Measurements from ENCODE around the gene SULT1C3. TPM values are rescaled to one million over a fixed set of nuclear protein-coding genes. Genes with fewer than 3 reads are reported as not detected.

SULT1C3 gene
- polyA plus RNA-seq, 1 donor (not counting 4 experiments of a cell fraction or from before 2014, with no cell fraction given) = not detected

- Histone ChIP-seq H4K20me1 (ENCODE audit: control insufficient read depth, extremely low read depth, insufficient read depth, low read length) (no peaks in the 10 kb centered on the region), H3K4me1 (ENCODE audit: control insufficient read depth, extremely low read depth, insufficient read depth, low read length) (no peaks in the 10 kb centered on the region), H3K27me3 (ENCODE audit: control insufficient read depth, extremely low read depth, insufficient read depth, low read length) (no peaks in the 10 kb centered on the region), H2AFZ (ENCODE audit: control insufficient read depth, low read length) (no peak overlapping the region), H3K9me3 (ENCODE audit: control insufficient read depth, low read depth, low read length) (no peaks in the 10 kb centered on the region), H3K4me2 (ENCODE audit: control insufficient read depth, extremely low read depth, insufficient read depth, low read depth, low read length) (no peak overlapping the region), H3K36me3 (ENCODE audit: control insufficient read depth in 2 of 2, extremely low read depth in 1 of 2, insufficient read depth in 2 of 2, low read length in 2 of 2) (no peaks in the 10 kb centered on the region), H3K9me1 (ENCODE audit: control insufficient read depth, extremely low read depth, insufficient read depth, low read length) (no peaks in the 10 kb centered on the region), H3K27ac (ENCODE audit: control insufficient read depth, insufficient read depth, low read length) (no peak overlapping the region), H3K4me3 (ENCODE audit: control insufficient read depth in 2 of 3, extremely low read depth in 1 of 3, insufficient read depth in 2 of 3, low read depth in 1 of 3, low read length in 3 of 3) (no peak overlapping the region), H3K79me2 (ENCODE audit: control insufficient read depth, insufficient read depth, low read length) (no peaks in the 10 kb centered on the region), H3K9ac (ENCODE audit: control insufficient read depth, extremely low read depth, insufficient read depth, low read length) (no peak overlapping the region)
- DNase-seq (ENCODE audit: low read depth, low spot score) = no peak
- dilution Hi-C loops (cut with MboI; ENCODE audit: extremely low pct_ligation_motif_present, low sequenced_read_pairs) = no loop called here
- FAIRE-seq = no peak
- no peak for TF ChIP-seq CTCF (optimal IDR thresholded peaks at IDR 0.05 in 1 of 3, IDR thresholded peaks at IDR 0.05 in 1 of 3, conservative IDR thresholded peaks at IDR 0.05 in 1 of 3; ENCODE audit: extremely low read depth in 1 of 3, insufficient read depth in 2 of 3, low read length in 3 of 3)
- TF ChIP-seq EZH2 (IDR thresholded peaks at IDR 0.05; ENCODE audit: low read length) = no peak
Measured at GRCh38 chr2:108229875-108230274, 9.9 kb upstream of the SULT1C3 start.

- Histone ChIP-seq H3K36me3 (ENCODE audit: control insufficient read depth in 2 of 2, extremely low read depth in 1 of 2, insufficient read depth in 2 of 2, low read length in 2 of 2) (no peaks in the 10 kb centered on the region), H3K4me1 (ENCODE audit: control insufficient read depth, extremely low read depth, insufficient read depth, low read length) (peaks cover 3% of the 10 kb centered on the region), H4K20me1 (ENCODE audit: control insufficient read depth, extremely low read depth, insufficient read depth, low read length) (no peaks in the 10 kb centered on the region), H3K4me2 (ENCODE audit: control insufficient read depth, extremely low read depth, insufficient read depth, low read depth, low read length) (no peak overlapping the region), H3K79me2 (ENCODE audit: control insufficient read depth, insufficient read depth, low read length) (no peaks in the 10 kb centered on the region), H3K9ac (ENCODE audit: control insufficient read depth, extremely low read depth, insufficient read depth, low read length) (no peak overlapping the region), H3K9me3 (ENCODE audit: control insufficient read depth, low read depth, low read length) (peaks cover 2% of the 10 kb centered on the region), H3K27ac (ENCODE audit: control insufficient read depth, insufficient read depth, low read length) (no peak overlapping the region), H3K27me3 (ENCODE audit: control insufficient read depth, extremely low read depth, insufficient read depth, low read length) (no peaks in the 10 kb centered on the region), H2AFZ (ENCODE audit: control insufficient read depth, low read length) (no peak overlapping the region), H3K4me3 (ENCODE audit: control insufficient read depth in 2 of 3, extremely low read depth in 1 of 3, insufficient read depth in 2 of 3, low read depth in 1 of 3, low read length in 3 of 3) (no peak overlapping the region), H3K9me1 (ENCODE audit: control insufficient read depth, extremely low read depth, insufficient read depth, low read length) (no peaks in the 10 kb centered on the region)
- DNase-seq (ENCODE audit: low read depth, low spot score) (no peak), FAIRE-seq (no peak)
- TF ChIP-seq EZH2 (IDR thresholded peaks at IDR 0.05; ENCODE audit: low read length) = no peak
- no peak for TF ChIP-seq CTCF (optimal IDR thresholded peaks at IDR 0.05 in 1 of 3, IDR thresholded peaks at IDR 0.05 in 1 of 3, conservative IDR thresholded peaks at IDR 0.05 in 1 of 3; ENCODE audit: extremely low read depth in 1 of 3, insufficient read depth in 2 of 3, low read length in 3 of 3)
- dilution Hi-C loops (cut with MboI; ENCODE audit: extremely low pct_ligation_motif_present, low sequenced_read_pairs) = no loop called here
Measured at GRCh38 chr2:108235577-108235976, 4.2 kb upstream of the SULT1C3 start.

Data from keratinocyte (primary cell).